H1 (cell line): ENCODE results near the gene SCUBE2. TPM values are rescaled to one million over a fixed set of nuclear protein-coding genes. Genes with fewer than 3 reads are reported as not detected.

Experiments used
- CTCF ChIA-PET: fragments of 300-600 bp; sonication (Branson Sonifier 250); formaldehyde crosslinking; loops from one replicate; lab custom pipeline; 2021; ENCODE audit not compliant: partially characterized antibody; lab: Charles Lee
- POLR2A ChIA-PET: fragments of 300-600 bp; sonication (Branson Sonifier 250); formaldehyde crosslinking; loops from one replicate; lab custom pipeline; 2021; ENCODE audit warnings: inconsistent platforms; ENCODE audit not compliant: partially characterized antibody; lab: Charles Lee
- DNase-seq, 2 experiments: peaks; one replicate each; pipeline versions ENCODE4 v3.0.0 to v3.0.0-alpha.2; 2010 to 2022; ENCODE audit warnings: low spot score in 2 of 2, low read depth in 1 of 2, mixed read lengths in 1 of 2
- FAIRE-seq: peaks from 2 replicates; lab custom pipeline; 2011; peaks lifted over from hg19 to GRCh38; lab: Jason Lieb, UNC
- H2AFZ ChIP-seq: 2 replicates; pipeline ENCODE4 v1.8.1; 2012; ENCODE audit warnings: low read length, inconsistent platforms
- H2AK5ac ChIP-seq: 2 replicates; pipeline ENCODE4 v1.6.1; 2013; ENCODE audit warnings: low read depth, low read length
- H2BK120ac ChIP-seq: replicated peaks from 2 replicates; pipeline ENCODE3; 2013; ENCODE audit warnings: low read depth, low read length, inconsistent platforms
- H2BK12ac ChIP-seq: 2 replicates; pipeline ENCODE4 v1.6.1; 2013; ENCODE audit warnings: low read depth, low read length
- H2BK15ac ChIP-seq: 2 replicates; pipeline ENCODE4 v1.6.1; 2013; ENCODE audit warnings: low read length
- H2BK20ac ChIP-seq: 2 replicates; pipeline ENCODE4 v1.6.1; 2013; ENCODE audit warnings: low read length
- H2BK5ac ChIP-seq: 2 replicates; pipeline ENCODE4 v1.6.1; 2013; ENCODE audit warnings: low read depth, low read length
- H3K14ac ChIP-seq: 2 replicates; pipeline ENCODE4 v1.6.1; 2013; ENCODE audit warnings: inconsistent platforms; ENCODE audit not compliant: insufficient read length
- H3K18ac ChIP-seq: 2 replicates; pipeline ENCODE4 v1.6.1; 2013; ENCODE audit warnings: low read length; ENCODE audit errors: extremely low read depth
- H3K23ac ChIP-seq: 2 replicates; pipeline ENCODE4 v1.6.1; 2013; ENCODE audit warnings: inconsistent platforms; ENCODE audit not compliant: insufficient read length
- H3K23me2 ChIP-seq: 2 replicates; pipeline ENCODE4 v1.6.1; 2013; ENCODE audit warnings: low read depth, low read length
- H3K27ac ChIP-seq: 2 replicates; pipeline ENCODE4 v1.6.1; 2011; ENCODE audit warnings: low read depth, low read length, inconsistent platforms
- H3K27me3 ChIP-seq, 4 experiments: replicated peaks in 1 of 4; 1 replicate in 1 of 4; 2 replicates in 3 of 4; pipeline versions ENCODE4 v1.6.1 to v1.8.1; 2011 to 2013; ENCODE audit warnings: low read length in 3 of 4, mild to moderate bottlenecking in 3 of 4, inconsistent platforms in 2 of 4, mixed read lengths in 2 of 4, moderate library complexity in 1 of 4; ENCODE audit not compliant: control insufficient read depth in 3 of 4, insufficient read depth in 3 of 4; ENCODE audit errors: extremely low read depth in 1 of 4
- H3K36me3 ChIP-seq, 4 experiments: 2 replicates each; pipeline versions ENCODE4 v1.6.1 to v1.8.1; 2011 to 2013; ENCODE audit warnings: mild to moderate bottlenecking in 4 of 4, low read length in 3 of 4, moderate library complexity in 2 of 4, control low read depth in 1 of 4, inconsistent platforms in 1 of 4; ENCODE audit not compliant: insufficient read depth in 4 of 4, control insufficient read depth in 2 of 4
- H3K4ac ChIP-seq: replicated peaks from 2 replicates; pipeline ENCODE3; 2013; ENCODE audit warnings: low read length, low read depth, mixed read lengths, inconsistent platforms; ENCODE audit not compliant: insufficient read length
- H3K4me1 ChIP-seq, 4 experiments: replicated peaks in 1 of 4; 1 replicate in 1 of 4; 2 replicates in 3 of 4; pipeline versions ENCODE4 v1.6.1 to v1.8.1; 2011 to 2013; ENCODE audit warnings: low read length in 3 of 4, inconsistent platforms in 2 of 4, mixed read lengths in 1 of 4; ENCODE audit not compliant: insufficient read depth in 4 of 4, control insufficient read depth in 3 of 4
- H3K4me2 ChIP-seq, 2 experiments: 2 replicates each; pipeline versions ENCODE4 v1.6.1 to v1.8.1; 2011 to 2013; ENCODE audit warnings: low read depth in 2 of 2, low read length in 2 of 2, control low read depth in 1 of 2, inconsistent platforms in 1 of 2, mild to moderate bottlenecking in 1 of 2; ENCODE audit not compliant: insufficient read depth in 1 of 2
- H3K4me3 ChIP-seq, 4 experiments: fragments of 200-600, 300-600 bp in 1 of 4; sonication (generic), shearing (Covaris generic), sonication (Bioruptor Twin) in 1 of 4; 2 replicates each; pipeline versions ENCODE4 v1.5.1 to v1.8.1; 2011 to 2016; ENCODE audit warnings: low read length in 4 of 4, low read depth in 3 of 4, control low read depth in 2 of 4, inconsistent platforms in 2 of 4, mild to moderate bottlenecking in 2 of 4, mixed read lengths in 1 of 4, moderate library complexity in 1 of 4; ENCODE audit not compliant: insufficient read depth in 2 of 4; ENCODE audit errors: extremely low read depth in 1 of 4
- H3K56ac ChIP-seq: replicated peaks from 2 replicates; pipeline ENCODE3; 2013; ENCODE audit warnings: low read depth, mild to moderate bottlenecking, mixed read lengths, low read length, inconsistent platforms; ENCODE audit not compliant: insufficient read length
- H3K79me1 ChIP-seq: 2 replicates; pipeline ENCODE4 v1.6.1; 2013; ENCODE audit warnings: low read depth, low read length, control low read depth
- H3K79me2 ChIP-seq, 2 experiments: 2 replicates each; pipeline versions ENCODE4 v1.6.1 to v1.8.1; 2012 to 2013; ENCODE audit warnings: low read length in 2 of 2, mild to moderate bottlenecking in 2 of 2, inconsistent platforms in 1 of 2; ENCODE audit not compliant: insufficient read depth in 2 of 2, control insufficient read depth in 1 of 2
- H3K9ac ChIP-seq, 4 experiments: replicated peaks in 1 of 4; 1 replicate in 1 of 4; 2 replicates in 3 of 4; pipeline versions ENCODE4 v1.6.1 to v1.8.1; 2011 to 2013; ENCODE audit warnings: low read depth in 3 of 4, low read length in 3 of 4, control low read depth in 2 of 4, mild to moderate bottlenecking in 2 of 4, moderate library complexity in 2 of 4, inconsistent platforms in 1 of 4; ENCODE audit errors: extremely low read depth in 1 of 4
- H3K9me3 ChIP-seq, 2 experiments: 2 replicates each; pipeline versions ENCODE4 v1.6.1 to v1.8.1; 2012 to 2013; ENCODE audit warnings: mild to moderate bottlenecking in 2 of 2, moderate library complexity in 2 of 2, control low read depth in 1 of 2, inconsistent platforms in 1 of 2, low read depth in 1 of 2, low read length in 1 of 2, mixed read lengths in 1 of 2; ENCODE audit not compliant: insufficient read depth in 2 of 2
- H4K20me1 ChIP-seq, 2 experiments: replicated peaks in 1 of 2; 2 replicates each; pipeline versions ENCODE3 to v1.8.1; 2011 to 2013; ENCODE audit warnings: inconsistent platforms in 2 of 2, low read length in 2 of 2, mild to moderate bottlenecking in 1 of 2; ENCODE audit not compliant: insufficient read depth in 2 of 2, control insufficient read depth in 1 of 2
- H4K5ac ChIP-seq: 2 replicates; pipeline ENCODE4 v1.6.1; 2013; ENCODE audit warnings: low read length, low read depth, mixed read lengths, inconsistent platforms; ENCODE audit not compliant: insufficient read length
- H4K8ac ChIP-seq: 2 replicates; pipeline ENCODE4 v1.8.0; 2013; ENCODE audit warnings: mild to moderate bottlenecking, moderate library complexity, low read length, inconsistent platforms; ENCODE audit not compliant: insufficient read depth; ENCODE audit errors: extremely low read depth
- H4K91ac ChIP-seq: replicated peaks from 2 replicates; pipeline ENCODE3; 2013; ENCODE audit warnings: low read length, mixed read lengths, inconsistent platforms; ENCODE audit not compliant: insufficient read length
- BRCA1 ChIP-seq: IDR thresholded peaks from 2 replicates; pipeline ENCODE4 v1.6.1; 2012; ENCODE audit warnings: low read depth, low read length, improper control_type of control experiment
- CBX5 ChIP-seq: fragments of 300-800, 300-1000 bp; sonication (generic); IDR thresholded peaks from 2 replicates; pipeline ENCODE4 v1.7.1; 2016; ENCODE audit warnings: antibody characterized with exemption, low read length, low read depth
- SIX5 ChIP-seq: IDR thresholded peaks from 2 replicates; pipeline ENCODE4 v1.6.1; 2011; ENCODE audit warnings: mild to moderate bottlenecking, low read depth, low read length
- WGBS, 2 experiments: shearing (Covaris generic) in 1 of 2; methylation state at CpG; one replicate each; pipeline versions ENCODE4 v1.1.6 to v1.1.7; 2013 to 2015; ENCODE audit warnings: low lambda C conversion rate in 2 of 2, mixed read lengths in 2 of 2, inconsistent platforms in 1 of 2, low coverage in 1 of 2, missing lambda C conversion rate in 1 of 2; ENCODE audit not compliant: insufficient replicate concordance in 2 of 2, insufficient coverage in 1 of 2, insufficient read length in 1 of 2; ENCODE audit errors: extremely low coverage in 1 of 2, missing lambda C conversion rate in 1 of 2; 5-methylcytosine and 5-hydroxymethylcytosine counted together
- polyA plus RNA-seq, 7 experiments: library from polyadenylated mRNA; depleted of rRNA in 3 of 7; stranded (reverse) in 5 of 7; unstranded in 2 of 7; fragments of >200 nt in 5 of 7; fragments of 200-250 nt in 2 of 7; gene quantifications; 1 replicate in 5 of 7; 2 replicates in 1 of 7; 4 replicates in 1 of 7; pipeline versions ENCODE4 v1.2.1 to v1.2.3, GENCODE V29; 2011 to 2013; ENCODE audit warnings: missing spikeins in 2 of 7, mixed read lengths in 2 of 7
- total RNA-seq: library from RNA; stranded (reverse); fragmentation: NEBNext Ultra II Directional; extraction: Animal tissue kit (Norgen Biotek cat#: 25700); gene quantifications from 2 replicates; pipeline ENCODE4 v1.2.1, GENCODE V29; 2021

SCUBE2 gene
- total and polyA plus RNA-seq, 2 of the 8 experiments (the other 6 are each of a cell fraction or from before 2014, with no cell fraction given), result 0.29 to 1.2 TPM

- Histone ChIP-seq H2BK20ac (no peak overlapping the region), H3K4me1 (peaks cover 4 to 9% (median 5%) of the 10 kb centered on the region in 4 experiments; a peak in 5 of 7 replicates), H2BK5ac (no peak overlapping the region), H3K79me2 (no peaks in the 10 kb centered on the region), H2BK15ac (no peak overlapping the region), H2AFZ (no peak overlapping the region), H3K23ac (no peak overlapping the region), H3K9me3 (peaks cover 0 to 1% of the 10 kb centered on the region in 2 experiments; a peak in 1 of 4 replicates), H3K27me3 (no peaks in the 10 kb centered on the region), H3K36me3 (no peaks in the 10 kb centered on the region), H3K27ac (no peak overlapping the region), H3K23me2 (no peaks in the 10 kb centered on the region), H4K5ac (no peak overlapping the region), H3K18ac (no peak overlapping the region), H3K56ac (no peak overlapping the region), H3K79me1 (no peaks in the 10 kb centered on the region), H2BK120ac (no peak overlapping the region), H3K4me2 (no peak overlapping the region), H4K8ac (no peak overlapping the region), H4K20me1 (no peaks in the 10 kb centered on the region), H2AK5ac (no peak overlapping the region), H3K4ac (no peak overlapping the region), H3K4me3 (no peak overlapping the region), H4K91ac (no peak overlapping the region), H3K9ac (no peak overlapping the region), H2BK12ac (no peak overlapping the region), H3K14ac (no peak overlapping the region)
- FAIRE-seq (no peak), DNase-seq (no peak)
- 100% methylated on average over 2 of the region's 2 CpGs; no CpG with 5 or more reads in 1 of the 2 experiments for WGBS, 2 experiments
- ChIA-PET CTCF (interaction anchor here (0.6 to 13.0 kb wide), 5 partner anchors 11 to 64 kb away, joined by 3 to 103 read pairs (median 4); no protein-coding TSS in a partner anchor), POLR2A (no interaction called here)
- TF ChIP-seq CBX5 (no peak), BRCA1 (no peak), SIX5 (no peak)
These were observed 26.9 kb upstream of the SCUBE2 start for GRCh38 chr11:9118277-9118676.
